Natural killer cell (primary cell): ENCODE results near the gene AQP12A. TPM values are rescaled to one million over a fixed set of nuclear protein-coding genes. Genes with fewer than 3 reads are reported as not detected.

Source experiments
- ATAC-seq, 3 donors: fragments of 150-1000 bp in 2 of 3; fragments of 200-7000 bp in 1 of 3; cut with Tn5 transposase; 1 replicate in 1 of 3; 2 replicates in 2 of 3; pipeline ENCODE4 v1.10.0; 2021; ENCODE audit warnings: mild to moderate bottlenecking in 2 of 3, moderate library complexity in 2 of 3
- DNase-seq, 2 donors: peaks; one replicate each; pipeline versions ENCODE4 v3.0.0 to v3.0.0-alpha.2; 2013 to 2021; ENCODE audit warnings: mixed read lengths in 1 of 2
- H3K27ac ChIP-seq: one replicate; pipeline ENCODE4 v1.5.1; 2013; ENCODE audit warnings: mild to moderate bottlenecking, low read length
- H3K27me3 ChIP-seq: one replicate; pipeline ENCODE4 v1.6.1; 2013; ENCODE audit warnings: low read length; ENCODE audit not compliant: control insufficient read depth, insufficient read depth
- H3K36me3 ChIP-seq: one replicate; pipeline ENCODE4 v1.6.1; 2013; ENCODE audit warnings: low read length; ENCODE audit not compliant: control insufficient read depth, insufficient read depth
- H3K4me1 ChIP-seq: one replicate; pipeline ENCODE4 v1.6.1; 2013; ENCODE audit warnings: low read length; ENCODE audit not compliant: control insufficient read depth, insufficient read depth
- H3K4me3 ChIP-seq: one replicate; pipeline ENCODE4 v1.5.1; 2013; ENCODE audit warnings: low read length
- H3K9me3 ChIP-seq: one replicate; pipeline ENCODE4 v1.6.1; 2013; ENCODE audit warnings: low read length; ENCODE audit not compliant: control insufficient read depth, insufficient read depth
- H3K27ac Mint-ChIP-seq, 2 donors: one replicate each; pipeline ENCODE4 v1.8.0; 2022; ENCODE audit warnings: mild to moderate bottlenecking in 2 of 2, mixed read lengths in 2 of 2, moderate library complexity in 1 of 2
- H3K27me3 Mint-ChIP-seq, 2 donors: one replicate each; pipeline ENCODE4 v1.8.0; 2022; ENCODE audit warnings: low read depth in 2 of 2, mixed read lengths in 2 of 2
- H3K36me3 Mint-ChIP-seq: one replicate; pipeline ENCODE4 v1.8.0; 2022; ENCODE audit warnings: mixed read lengths
- H3K4me1 Mint-ChIP-seq, 2 donors: one replicate each; pipeline ENCODE4 v1.8.0; 2022; ENCODE audit warnings: mixed read lengths in 2 of 2
- H3K4me3 Mint-ChIP-seq: one replicate; pipeline ENCODE4 v1.8.0; 2022; ENCODE audit warnings: mild to moderate bottlenecking, moderate library complexity, mixed read lengths
- H3K9me3 Mint-ChIP-seq, 2 donors: one replicate each; pipeline ENCODE4 v1.8.0; 2022; ENCODE audit warnings: mixed read lengths in 2 of 2
- WGBS: methylation state at CpG from one replicate; pipeline ENCODE4 v1.1.7; 2013; ENCODE audit warnings: missing lambda C conversion rate; ENCODE audit not compliant: insufficient coverage; 5-methylcytosine and 5-hydroxymethylcytosine counted together
- intact Hi-C: fragments of 100-400 bp; cut with micrococcal nuclease; formaldehyde crosslinking; loops from one replicate; pipeline ENCODE4 v1.14.2; 2022
- total RNA-seq, 4 donors: library from RNA; stranded (reverse); fragments of 120-200 nt in 1 of 4; gene quantifications; one replicate each; pipeline versions ENCODE4 v1.2.3 to v1.2.4, GENCODE V29; 2013 to 2022
- TF ChIP-seq, protein P1 (sequence below): fragments of 200-600 bp; IDR thresholded peaks from one replicate; pipeline ENCODE4 v1.8.0; 2022; ENCODE audit warnings: antibody characterized with exemption

Gene AQP12A
- total RNA-seq, 3 donors from 2014 or later (not counting 1 experiment from before 2014, with no cell fraction given), result not detected

DNA sequence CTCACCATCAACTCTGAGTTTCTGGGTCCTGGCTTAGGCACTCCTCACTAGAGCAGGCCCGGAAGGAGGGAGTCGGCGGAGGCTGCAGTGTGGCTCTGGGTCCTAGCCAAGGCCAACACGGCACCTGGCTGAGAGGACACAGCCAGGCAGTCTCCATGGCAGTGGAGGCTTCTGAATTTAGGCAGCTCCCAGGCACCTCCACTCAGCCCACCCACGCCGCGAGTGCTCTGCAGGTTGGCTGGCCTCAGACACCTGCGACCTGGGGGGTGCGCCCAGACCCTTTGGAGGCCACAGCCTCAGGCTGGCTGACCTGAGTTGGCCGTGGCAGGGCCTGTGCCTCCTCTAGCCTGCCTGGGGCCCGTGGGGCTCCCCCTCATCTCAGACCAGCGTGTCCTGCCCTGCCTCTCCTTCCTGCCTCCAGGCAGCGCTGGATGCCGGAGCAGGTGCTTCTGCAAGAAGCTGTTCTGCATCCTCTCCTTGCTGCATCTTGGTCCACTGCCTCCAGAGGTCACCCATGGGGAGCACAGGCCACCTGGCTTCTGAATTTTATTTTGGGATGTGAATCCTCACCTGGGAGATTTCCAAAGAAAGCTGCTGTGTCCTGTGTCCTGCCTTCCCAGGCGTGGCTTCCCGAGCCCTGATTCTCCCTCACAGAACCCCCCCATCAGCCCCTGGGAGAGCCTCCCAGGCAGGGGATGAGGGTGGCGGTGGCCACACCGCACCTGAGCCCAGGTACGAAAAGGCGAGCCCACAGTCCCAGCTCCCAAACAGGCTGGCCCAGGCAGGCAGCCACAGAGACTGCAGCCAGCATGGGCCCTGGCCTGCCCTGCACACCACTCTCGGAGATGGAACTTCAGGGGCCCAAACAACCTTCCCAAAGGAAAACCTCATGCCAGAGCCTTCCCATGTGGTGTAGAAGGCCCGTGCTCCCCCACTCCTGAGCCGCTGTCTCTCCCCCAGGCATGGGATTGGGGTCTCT lies 23.4 kb downstream of the AQP12A start:
- no peaks in the 10 kb centered on the region for H3K36me3 Mint-ChIP-seq
- WGBS, result 88% methylated on average over 23 of the region's 23 CpGs
- intact Hi-C loops, result no loop called here

DNA sequence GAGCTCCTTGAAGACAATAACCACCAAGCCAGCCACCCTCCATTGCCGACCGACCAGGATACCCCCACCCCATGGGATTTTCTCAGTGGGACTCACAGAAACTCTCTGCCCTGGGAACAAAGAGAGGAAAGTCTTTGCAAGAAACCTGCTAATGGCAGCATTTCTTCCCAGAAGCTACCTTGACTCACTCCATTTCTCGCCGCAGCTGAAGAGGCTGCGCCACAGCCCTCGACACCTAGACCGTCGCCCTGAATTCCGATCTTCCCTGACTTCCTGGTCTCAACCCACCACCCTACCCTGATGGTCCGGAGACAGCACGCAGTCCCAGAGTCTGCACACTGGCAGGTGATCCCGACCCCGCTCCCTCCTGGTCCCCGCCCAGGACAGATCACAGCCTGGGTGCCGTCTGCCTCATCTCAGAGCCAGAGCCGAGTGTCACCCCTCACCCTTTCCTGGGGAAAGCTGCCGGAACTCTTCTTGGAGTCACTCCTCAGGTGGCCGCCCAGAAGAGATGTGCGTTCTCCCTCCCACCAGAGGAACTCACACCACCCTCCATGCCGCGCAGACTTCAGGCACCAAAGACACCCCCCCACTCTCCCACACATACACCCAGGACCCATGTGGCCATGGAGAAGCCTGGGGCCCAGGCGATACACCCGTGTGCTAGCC lies 24.6 kb downstream of the AQP12A start:
- Mint-ChIP-seq H3K27me3 (no peaks in the 10 kb centered on the region), H3K4me1 (no peaks in the 10 kb centered on the region), H3K9me3 (no peaks in the 10 kb centered on the region), H3K36me3 (no peaks in the 10 kb centered on the region), H3K4me3 (no peak overlapping the region), H3K27ac (no peak overlapping the region)
- Histone ChIP-seq H3K27ac (no peak overlapping the region), H3K9me3 (no peaks in the 10 kb centered on the region), H3K36me3 (no peaks in the 10 kb centered on the region), H3K4me3 (no peak overlapping the region), H3K27me3 (no peaks in the 10 kb centered on the region), H3K4me1 (no peaks in the 10 kb centered on the region)
- WGBS, result 93% methylated on average over 23 of the region's 23 CpGs
- no peak for ATAC-seq
- no peak for DNase-seq
- intact Hi-C loops, result no loop called here
- TF ChIP-seq, protein P1, sequence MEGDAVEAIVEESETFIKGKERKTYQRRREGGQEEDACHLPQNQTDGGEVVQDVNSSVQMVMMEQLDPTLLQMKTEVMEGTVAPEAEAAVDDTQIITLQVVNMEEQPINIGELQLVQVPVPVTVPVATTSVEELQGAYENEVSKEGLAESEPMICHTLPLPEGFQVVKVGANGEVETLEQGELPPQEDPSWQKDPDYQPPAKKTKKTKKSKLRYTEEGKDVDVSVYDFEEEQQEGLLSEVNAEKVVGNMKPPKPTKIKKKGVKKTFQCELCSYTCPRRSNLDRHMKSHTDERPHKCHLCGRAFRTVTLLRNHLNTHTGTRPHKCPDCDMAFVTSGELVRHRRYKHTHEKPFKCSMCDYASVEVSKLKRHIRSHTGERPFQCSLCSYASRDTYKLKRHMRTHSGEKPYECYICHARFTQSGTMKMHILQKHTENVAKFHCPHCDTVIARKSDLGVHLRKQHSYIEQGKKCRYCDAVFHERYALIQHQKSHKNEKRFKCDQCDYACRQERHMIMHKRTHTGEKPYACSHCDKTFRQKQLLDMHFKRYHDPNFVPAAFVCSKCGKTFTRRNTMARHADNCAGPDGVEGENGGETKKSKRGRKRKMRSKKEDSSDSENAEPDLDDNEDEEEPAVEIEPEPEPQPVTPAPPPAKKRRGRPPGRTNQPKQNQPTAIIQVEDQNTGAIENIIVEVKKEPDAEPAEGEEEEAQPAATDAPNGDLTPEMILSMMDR, result no peak

More for the DNA sequence above, 23.4 kb downstream of the AQP12A start:
- H3K4me3 Mint-ChIP-seq, result no peak overlapping the region
- ATAC-seq, result no peak
- H3K4me1 ChIP-seq, result no peaks in the 10 kb centered on the region
- no peak overlapping the region for H3K4me3 ChIP-seq
- no peak overlapping the region for H3K27ac ChIP-seq
- H3K27me3 ChIP-seq, result no peaks in the 10 kb centered on the region
- no peak for DNase-seq
- H3K27me3 Mint-ChIP-seq, result no peaks in the 10 kb centered on the region
- no peaks in the 10 kb centered on the region for H3K9me3 Mint-ChIP-seq
- TF ChIP-seq, protein P1, result no peak
- no peaks in the 10 kb centered on the region for H3K4me1 Mint-ChIP-seq
- no peak overlapping the region for H3K27ac Mint-ChIP-seq
- H3K9me3 ChIP-seq, result no peaks in the 10 kb centered on the region
- no peaks in the 10 kb centered on the region for H3K36me3 ChIP-seq

DNA sequence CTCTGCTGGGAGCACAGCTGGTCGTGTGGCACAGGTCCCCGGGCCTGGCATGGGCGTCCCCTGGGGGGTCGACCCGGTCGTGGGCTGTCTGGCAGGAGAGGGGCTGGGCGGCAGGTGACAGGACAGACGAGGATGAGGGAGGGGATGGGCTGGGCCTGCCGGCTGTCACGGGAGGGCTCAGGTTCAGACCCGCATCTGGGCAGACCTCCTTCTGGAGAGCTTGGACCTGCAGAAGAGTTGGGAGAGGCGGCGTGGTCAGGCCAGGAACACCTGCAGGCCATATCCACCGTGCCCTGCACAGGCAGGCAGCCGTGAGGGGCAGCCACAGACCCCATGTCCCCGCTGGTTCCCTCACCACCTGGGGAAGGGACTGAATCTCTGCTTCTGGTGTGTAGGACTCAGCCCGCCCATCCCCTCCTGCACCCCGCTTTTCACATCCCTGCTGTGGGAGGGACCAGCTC lies 25.5 kb downstream of the AQP12A start:
- intact Hi-C loops, result no loop called here
- Histone ChIP-seq H3K27ac (no peak overlapping the region), H3K4me1 (no peaks in the 10 kb centered on the region), H3K9me3 (no peaks in the 10 kb centered on the region), H3K36me3 (no peaks in the 10 kb centered on the region), H3K4me3 (no peak overlapping the region), H3K27me3 (no peaks in the 10 kb centered on the region)
- WGBS, result 88% methylated on average over 18 of the region's 18 CpGs
- ATAC-seq, result no peak
- Mint-ChIP-seq H3K36me3 (no peaks in the 10 kb centered on the region), H3K27me3 (no peaks in the 10 kb centered on the region), H3K4me1 (no peaks in the 10 kb centered on the region), H3K27ac (no peak overlapping the region), H3K9me3 (no peaks in the 10 kb centered on the region), H3K4me3 (no peak overlapping the region)
- DNase-seq, result no peak
- TF ChIP-seq, protein P1, result no peak
